CD8-positive, alpha-beta memory T cell (primary cell): ENCODE measurements around the gene RAB11FIP4. TPM values are rescaled to one million over a fixed set of nuclear protein-coding genes. Genes with fewer than 3 reads are reported as not detected.

Experiments used
- CTCF ChIA-PET: fragments of 350-600 bp; sonication (Branson Sonifier 250); formaldehyde crosslinking; loops from one replicate; lab custom pipeline; 2021; ENCODE audit warnings: antibody characterized with exemption; lab: Charles Lee
- POLR2A ChIA-PET: fragments of 350-600 bp; sonication (Branson Sonifier 250); formaldehyde crosslinking; loops from one replicate; lab custom pipeline; 2021; ENCODE audit warnings: antibody characterized with exemption; lab: Charles Lee
- DNase-seq, 5 donors: peaks; one replicate each; pipeline versions ENCODE4 v3.0.0 to v3.0.0-alpha.2; 2020 to 2022; ENCODE audit warnings: mixed read lengths in 1 of 5
- H3K27ac ChIP-seq: one replicate; pipeline ENCODE4 v1.7.0; 2013; ENCODE audit warnings: low read depth, mild to moderate bottlenecking, low read length, moderate library complexity
- H3K27me3 ChIP-seq: 2 replicates; pipeline ENCODE4 v1.7.0; 2013; ENCODE audit warnings: low read length, mild to moderate bottlenecking; ENCODE audit not compliant: insufficient read depth, poor library complexity, severe bottlenecking
- H3K36me3 ChIP-seq: 2 replicates; pipeline ENCODE4 v1.7.0; 2013; ENCODE audit warnings: mild to moderate bottlenecking, low read length, moderate library complexity; ENCODE audit not compliant: insufficient read depth
- H3K4me1 ChIP-seq: 2 replicates; pipeline ENCODE4 v1.7.0; 2013; ENCODE audit warnings: mild to moderate bottlenecking, low read length, moderate library complexity; ENCODE audit not compliant: insufficient read depth
- H3K4me3 ChIP-seq: 2 replicates; pipeline ENCODE4 v1.7.0; 2013; ENCODE audit warnings: mild to moderate bottlenecking, low read length
- H3K9me3 ChIP-seq: 2 replicates; pipeline ENCODE4 v1.7.0; 2013; ENCODE audit warnings: mild to moderate bottlenecking, low read length
- H3K27ac Mint-ChIP-seq, 8 donors: one replicate each; pipeline ENCODE4 v1.8.0; 2020 to 2021; ENCODE audit warnings: mixed read lengths in 8 of 8, mild to moderate bottlenecking in 6 of 8, inconsistent platforms in 3 of 8, moderate library complexity in 3 of 8
- H3K27me3 Mint-ChIP-seq, 2 donors: one replicate each; pipeline ENCODE4 v1.8.0; 2020 to 2021; ENCODE audit warnings: mixed read lengths in 2 of 2, mild to moderate bottlenecking in 1 of 2, moderate library complexity in 1 of 2
- H3K36me3 Mint-ChIP-seq, 3 donors: one replicate each; pipeline ENCODE4 v1.8.0; 2020 to 2021; ENCODE audit warnings: mixed read lengths in 3 of 3, inconsistent platforms in 1 of 3, mild to moderate bottlenecking in 1 of 3
- H3K4me1 Mint-ChIP-seq, 3 donors: one replicate each; pipeline ENCODE4 v1.8.0; 2020 to 2021; ENCODE audit warnings: mixed read lengths in 3 of 3, inconsistent platforms in 1 of 3, mild to moderate bottlenecking in 1 of 3
- H3K4me3 Mint-ChIP-seq, 7 donors: one replicate each; pipeline ENCODE4 v1.8.0; 2020 to 2021; ENCODE audit warnings: mixed read lengths in 7 of 7, mild to moderate bottlenecking in 6 of 7, moderate library complexity in 4 of 7, inconsistent platforms in 2 of 7
- H3K9me3 Mint-ChIP-seq, 5 donors: one replicate each; pipeline ENCODE4 v1.8.0; 2020 to 2022; ENCODE audit warnings: mixed read lengths in 5 of 5, mild to moderate bottlenecking in 3 of 5, moderate library complexity in 2 of 5, inconsistent platforms in 1 of 5
- polyA plus RNA-seq: library from polyadenylated mRNA; unstranded; fragments of 300-500 nt; fragmentation: Illumina TruSeq; gene quantifications from one replicate; pipeline ENCODE4 v1.2.3, GENCODE V29; 2021
- total RNA-seq, 2 experiments: library from RNA; stranded (reverse); gene quantifications; one replicate each; pipeline ENCODE4 v1.2.3, GENCODE V29; 2021

Gene RAB11FIP4
- total and polyA plus RNA-seq, 3 experiments from 2014 or later: 15.1 to 26.8 (median 17.4) TPM

DNA sequence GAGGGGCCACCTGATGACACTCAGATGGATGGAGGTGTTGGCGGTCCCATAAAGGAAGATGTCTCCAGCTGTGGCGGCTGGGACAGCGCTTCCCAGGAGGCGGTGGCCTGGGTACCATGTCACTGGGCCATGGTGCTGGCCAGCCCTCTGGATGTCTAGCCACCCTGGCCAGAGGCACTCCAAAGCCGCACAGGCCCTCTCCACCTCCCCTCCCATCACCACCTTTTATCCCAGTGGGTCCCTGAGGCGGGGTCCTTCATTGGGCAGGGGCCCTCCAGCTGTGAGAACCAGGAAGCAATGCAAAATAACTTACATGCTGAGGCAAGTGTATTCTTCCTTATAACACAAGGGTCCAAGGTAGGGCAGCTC is 23.1 kb downstream of the RAB11FIP4 start:
- Mint-ChIP-seq H3K4me1 (no peaks in the 10 kb centered on the region), H3K27ac (no peak overlapping the region), H3K4me3 (no peak overlapping the region), H3K27me3 (peaks cover 3 to 12% of the 10 kb centered on the region in 2 donors), H3K36me3 (no peaks in the 10 kb centered on the region), H3K9me3 (no peaks in the 10 kb centered on the region)
- no peaks in the 10 kb centered on the region for H3K9me3 ChIP-seq
- H3K27me3 ChIP-seq: no peaks in the 10 kb centered on the region
- ChIA-PET CTCF (interaction anchor here (1.2 kb wide), 1 partner anchor 9 kb away, joined by 3 read pairs; no protein-coding TSS in a partner anchor), POLR2A (no interaction called here)
- H3K4me1 ChIP-seq: no peaks in the 10 kb centered on the region
- no peak overlapping the region for H3K27ac ChIP-seq
- H3K4me3 ChIP-seq: no peak overlapping the region
- H3K36me3 ChIP-seq: no peaks in the 10 kb centered on the region
- DNase-seq: no peak

DNA sequence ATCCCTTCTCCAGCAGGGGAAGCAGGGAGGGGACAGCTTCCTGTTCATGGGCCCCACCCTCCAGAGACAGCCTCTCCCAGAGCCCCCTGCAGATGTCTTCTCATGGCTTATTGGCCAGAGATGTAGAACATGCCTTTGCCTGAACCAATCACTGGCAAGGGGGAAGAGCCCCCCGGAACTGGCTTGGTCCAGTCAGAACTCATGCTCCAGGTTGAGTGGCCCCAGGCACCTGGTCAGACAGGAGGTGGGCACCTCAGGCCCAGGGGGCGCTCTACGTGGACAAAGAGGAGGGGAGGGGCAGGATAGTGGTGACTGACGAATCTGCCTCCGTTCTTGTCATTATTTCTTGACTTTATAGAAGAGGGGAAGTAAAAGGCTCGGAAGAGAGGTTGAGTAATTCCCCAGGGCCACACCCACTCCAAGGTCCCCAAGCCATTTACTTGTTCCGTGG is 23.6 kb downstream of the RAB11FIP4 start:
- Histone ChIP-seq H3K27me3 (no peaks in the 10 kb centered on the region), H3K9me3 (no peaks in the 10 kb centered on the region), H3K36me3 (no peaks in the 10 kb centered on the region), H3K27ac (no peak overlapping the region), H3K4me3 (no peak overlapping the region), H3K4me1 (no peaks in the 10 kb centered on the region)
- Mint-ChIP-seq H3K9me3 (no peaks in the 10 kb centered on the region), H3K4me3 (no peak overlapping the region), H3K36me3 (no peaks in the 10 kb centered on the region), H3K4me1 (no peaks in the 10 kb centered on the region), H3K27ac (no peak overlapping the region), H3K27me3 (peaks cover 2 to 11% of the 10 kb centered on the region in 2 donors)
- CTCF ChIA-PET: no interaction called here
- no peak for DNase-seq
- POLR2A ChIA-PET: no interaction called here

DNA sequence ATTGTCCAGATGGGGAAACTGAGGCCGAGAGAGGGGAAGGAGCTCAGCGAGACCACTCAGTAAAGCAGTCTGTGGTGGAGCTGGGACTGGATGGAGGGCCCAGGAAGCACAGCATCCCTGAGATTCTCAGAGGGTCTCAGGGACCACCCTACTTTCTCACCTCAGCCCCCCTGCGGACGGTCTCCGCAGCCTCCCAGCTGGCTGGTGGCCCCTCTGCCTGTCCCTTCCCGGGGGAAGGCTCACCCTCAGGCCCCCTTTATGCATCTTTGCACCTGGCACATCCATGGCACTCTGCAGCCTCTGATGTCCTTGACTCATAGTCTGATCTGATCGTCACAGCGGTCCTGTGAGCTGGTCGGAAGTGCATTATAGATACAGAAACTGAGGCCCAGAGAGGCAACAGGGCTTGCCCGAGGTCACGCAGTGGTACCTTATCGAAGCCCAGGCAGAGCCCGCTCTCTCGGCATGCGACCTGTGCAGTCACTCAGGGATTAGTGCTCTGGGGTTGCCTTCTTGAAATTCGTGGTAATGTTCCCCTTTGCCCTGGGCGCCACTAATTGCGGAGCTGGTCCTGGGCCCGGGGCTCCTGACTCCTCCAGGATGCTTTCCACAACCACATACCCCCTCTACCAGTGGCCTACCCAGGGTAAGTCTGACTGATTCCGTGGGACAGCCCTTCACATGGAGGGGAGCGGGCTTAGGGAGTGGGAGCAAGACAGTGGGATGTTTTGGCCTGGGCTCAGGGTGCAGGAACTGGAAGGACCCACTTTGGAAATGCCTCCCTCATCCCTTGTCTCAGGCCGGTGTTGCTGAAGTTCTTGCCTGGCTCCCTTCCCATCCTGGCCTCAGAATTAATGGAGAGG is 24.4 kb downstream of the RAB11FIP4 start:
- Mint-ChIP-seq H3K27me3 (peaks cover 0 to 7% of the 10 kb centered on the region in 2 donors), H3K9me3 (no peaks in the 10 kb centered on the region), H3K4me3 (no peak overlapping the region), H3K4me1 (no peaks in the 10 kb centered on the region), H3K27ac (no peak overlapping the region), H3K36me3 (no peaks in the 10 kb centered on the region)
- Histone ChIP-seq H3K27me3 (no peaks in the 10 kb centered on the region), H3K27ac (no peak overlapping the region), H3K9me3 (no peaks in the 10 kb centered on the region), H3K4me1 (no peaks in the 10 kb centered on the region), H3K4me3 (no peak overlapping the region), H3K36me3 (no peaks in the 10 kb centered on the region)
- no peak for DNase-seq
- POLR2A ChIA-PET: no interaction called here
- CTCF ChIA-PET: no interaction called here

DNA sequence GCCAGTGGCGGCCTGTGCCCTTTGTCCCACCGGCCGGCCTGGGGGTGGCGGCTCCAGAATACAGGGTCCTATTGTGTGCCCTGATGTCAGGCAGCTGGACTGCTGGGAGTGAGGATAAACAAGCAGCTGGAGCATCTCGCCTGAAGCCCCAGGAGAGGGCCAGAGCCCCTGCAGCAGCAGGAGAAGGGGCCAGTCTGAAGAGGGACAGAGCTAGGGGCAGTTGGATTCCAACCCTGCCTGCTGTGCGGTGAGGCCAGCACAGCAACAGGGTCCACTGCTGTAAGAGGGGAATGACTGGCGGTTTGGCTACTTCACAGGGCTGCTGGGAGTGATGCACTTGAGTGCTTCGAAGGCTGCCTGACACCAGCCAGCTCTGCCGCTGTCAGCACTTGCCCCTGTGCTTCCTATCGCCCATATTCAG is 25.0 kb downstream of the RAB11FIP4 start:
- CTCF ChIA-PET: no interaction called here

DNA sequence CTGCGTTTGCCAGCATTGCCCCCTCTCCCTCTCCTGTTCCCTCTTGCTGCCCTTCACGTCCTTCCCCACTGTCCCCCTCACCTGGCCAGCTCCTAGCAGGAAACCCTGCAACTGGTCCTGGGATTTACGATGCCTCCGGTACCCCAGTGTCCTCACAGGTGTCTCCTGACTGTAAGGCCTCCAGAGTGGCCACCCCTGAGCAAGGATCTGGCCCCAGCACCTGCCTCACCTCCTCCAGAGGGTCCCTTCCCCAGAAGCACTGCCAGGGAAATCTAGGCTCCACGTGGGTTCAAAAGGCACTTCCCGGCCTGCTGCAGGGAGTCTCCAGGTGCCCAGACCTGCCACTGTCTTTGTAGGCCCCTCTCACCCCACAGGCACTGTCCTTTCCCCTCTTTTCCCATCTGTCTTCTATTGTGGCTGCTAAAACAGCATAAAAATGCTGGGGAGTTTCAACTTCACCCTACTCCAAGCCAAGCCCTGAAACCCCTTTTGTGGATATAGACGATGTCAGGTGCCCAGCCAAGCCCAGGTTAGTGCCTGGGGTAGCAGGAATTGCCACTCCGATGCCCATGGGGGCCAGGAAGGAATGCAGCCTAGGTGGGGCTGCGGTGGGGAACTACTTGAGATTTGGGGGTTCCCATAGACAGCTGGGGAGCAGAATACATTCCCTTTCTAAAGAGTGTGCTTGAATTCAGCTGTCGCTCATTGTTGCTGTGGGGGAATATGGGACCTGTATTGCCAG is 25.7 kb downstream of the RAB11FIP4 start:
- peaks cover 3 to 7% of the 10 kb centered on the region in 2 donors for H3K27me3 Mint-ChIP-seq
- POLR2A ChIA-PET: no interaction called here
- no peak overlapping the region for H3K4me3 Mint-ChIP-seq
- peak overlapping the region in 1 of 8 donors; percentile 75 for H3K27ac Mint-ChIP-seq
- H3K4me3 ChIP-seq: no peak overlapping the region
- H3K9me3 ChIP-seq: no peaks in the 10 kb centered on the region
- H3K4me1 Mint-ChIP-seq: no peaks in the 10 kb centered on the region
- peaks cover 0 to 1% (median 1%) of the 10 kb centered on the region in 5 donors for H3K9me3 Mint-ChIP-seq
- H3K27ac ChIP-seq: no peak overlapping the region
- no peaks in the 10 kb centered on the region for H3K27me3 ChIP-seq
- H3K36me3 Mint-ChIP-seq: peaks cover 0 to 1% (median 0%) of the 10 kb centered on the region in 3 donors
- CTCF ChIA-PET: no interaction called here
- no peaks in the 10 kb centered on the region for H3K4me1 ChIP-seq
- H3K36me3 ChIP-seq: no peaks in the 10 kb centered on the region
- no peak for DNase-seq

More for the DNA sequence above, 25.0 kb downstream of the RAB11FIP4 start:
- H3K4me3 ChIP-seq: no peak overlapping the region
- H3K27ac ChIP-seq: no peak overlapping the region
- no peaks in the 10 kb centered on the region for H3K4me1 ChIP-seq
- no peaks in the 10 kb centered on the region for H3K36me3 ChIP-seq
- Mint-ChIP-seq H3K27me3 (peaks cover 0 to 7% of the 10 kb centered on the region in 2 donors), H3K36me3 (no peaks in the 10 kb centered on the region), H3K4me1 (no peaks in the 10 kb centered on the region), H3K9me3 (no peaks in the 10 kb centered on the region), H3K27ac (no peak overlapping the region), H3K4me3 (no peak overlapping the region)
- H3K27me3 ChIP-seq: no peaks in the 10 kb centered on the region
- H3K9me3 ChIP-seq: no peaks in the 10 kb centered on the region
- DNase-seq: no peak
- POLR2A ChIA-PET: no interaction called here

DNA sequence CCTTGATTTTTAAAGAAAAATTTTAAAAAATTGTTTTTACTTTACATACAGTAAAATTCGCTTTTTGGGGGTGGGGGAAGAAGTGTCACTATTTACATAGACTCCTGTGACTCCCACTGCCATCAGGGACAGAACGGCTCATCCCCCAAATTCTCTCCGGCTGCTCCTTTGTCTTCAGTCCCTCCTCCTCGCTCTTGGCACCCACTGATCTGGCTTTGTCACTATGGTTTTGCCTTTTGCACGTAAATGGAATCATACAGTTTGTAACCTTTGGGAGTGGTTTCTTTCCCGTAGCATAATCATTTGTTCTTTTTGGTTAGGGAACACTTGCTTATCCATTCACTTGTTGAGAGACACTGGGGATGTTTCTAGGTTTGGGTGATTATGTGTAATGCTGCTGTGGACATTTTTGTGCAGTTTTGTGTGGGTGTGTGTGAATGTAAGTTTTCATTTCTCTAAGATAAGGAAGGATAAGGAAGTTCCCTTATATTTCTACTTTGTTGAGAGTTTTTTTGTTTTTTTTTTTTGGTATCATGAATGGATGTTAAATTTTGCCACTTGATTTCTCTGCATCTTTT is 27.4 kb downstream of the RAB11FIP4 start:
- no peaks in the 10 kb centered on the region for H3K36me3 ChIP-seq
- POLR2A ChIA-PET: no interaction called here
- no peak overlapping the region for H3K4me3 ChIP-seq
- H3K27me3 ChIP-seq: no peaks in the 10 kb centered on the region
- no peaks in the 10 kb centered on the region for H3K4me1 Mint-ChIP-seq
- no peaks in the 10 kb centered on the region for H3K9me3 ChIP-seq
- H3K27ac ChIP-seq: no peak overlapping the region
- no peak for DNase-seq
- CTCF ChIA-PET: no interaction called here
- H3K27me3 Mint-ChIP-seq: peaks cover 7 to 9% of the 10 kb centered on the region in 2 donors
- H3K36me3 Mint-ChIP-seq: peaks cover 0 to 12% (median 0%) of the 10 kb centered on the region in 3 donors
- no peaks in the 10 kb centered on the region for H3K4me1 ChIP-seq
- no peak overlapping the region for H3K27ac Mint-ChIP-seq
- H3K4me3 Mint-ChIP-seq: no peak overlapping the region
- peaks cover 6 to 14% (median 9%) of the 10 kb centered on the region in 5 donors for H3K9me3 Mint-ChIP-seq

DNA sequence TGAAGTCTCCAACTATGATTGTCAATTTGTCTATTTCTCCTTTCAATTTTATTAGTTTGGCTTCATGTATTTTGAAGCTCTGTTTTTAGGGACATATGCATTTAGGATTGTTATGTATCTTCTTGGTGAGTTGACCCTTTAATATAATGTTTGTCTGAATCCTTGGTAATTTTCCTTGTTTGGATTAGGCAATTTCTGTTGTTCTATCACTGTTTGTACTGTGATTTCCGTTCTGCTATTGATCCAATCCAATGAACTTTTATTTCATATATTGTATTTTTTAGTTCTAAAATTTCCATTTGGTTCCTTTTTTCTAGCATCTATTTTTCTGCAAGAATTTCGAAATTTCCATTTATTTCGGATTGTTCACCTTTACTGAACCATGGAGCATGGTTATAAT is 31.0 kb downstream of the RAB11FIP4 start:
- Mint-ChIP-seq H3K4me3 (no peak overlapping the region), H3K27me3 (peaks cover 9 to 19% of the 10 kb centered on the region in 2 donors), H3K36me3 (peaks cover 0 to 12% (median 0%) of the 10 kb centered on the region in 3 donors), H3K27ac (no peak overlapping the region), H3K4me1 (no peaks in the 10 kb centered on the region), H3K9me3 (peaks cover 7 to 17% (median 10%) of the 10 kb centered on the region in 5 donors)
- H3K27me3 ChIP-seq: no peaks in the 10 kb centered on the region
- DNase-seq: no peak
- ChIA-PET CTCF (interaction anchor here (1.2 kb wide), 1 partner anchor 33 kb away, joined by 3 read pairs; no protein-coding TSS in a partner anchor), POLR2A (no interaction called here)
- no peaks in the 10 kb centered on the region for H3K36me3 ChIP-seq
- no peaks in the 10 kb centered on the region for H3K4me1 ChIP-seq
- H3K4me3 ChIP-seq: no peak overlapping the region
- H3K9me3 ChIP-seq: no peaks in the 10 kb centered on the region
- no peak overlapping the region for H3K27ac ChIP-seq

DNA sequence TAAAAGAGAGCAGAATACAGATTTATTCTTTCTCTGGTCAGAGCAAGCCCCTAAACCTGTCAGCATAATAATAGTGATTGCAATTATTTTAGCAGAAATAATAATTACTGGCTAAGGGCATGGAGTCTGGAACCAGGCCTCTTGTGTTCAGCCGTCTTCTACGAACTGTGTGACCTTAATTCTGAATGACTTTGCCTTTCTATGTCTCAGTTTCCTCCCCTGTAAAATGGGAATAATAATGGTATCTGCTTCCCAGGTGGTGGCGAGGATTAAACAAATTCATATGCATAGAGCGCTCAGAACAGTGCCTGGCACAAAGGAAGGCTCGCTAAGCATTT is 33.4 kb downstream of the RAB11FIP4 start:
- CTCF ChIA-PET: no interaction called here
- POLR2A ChIA-PET: no interaction called here
- H3K36me3 Mint-ChIP-seq: peaks cover 0 to 15% (median 0%) of the 10 kb centered on the region in 3 donors

More for the DNA sequence above, 33.4 kb downstream of the RAB11FIP4 start:
- peaks cover 10 to 35% of the 10 kb centered on the region in 2 donors for H3K27me3 Mint-ChIP-seq
- DNase-seq: no peak
- H3K27me3 ChIP-seq: no peaks in the 10 kb centered on the region
- H3K4me3 ChIP-seq: no peak overlapping the region
- no peaks in the 10 kb centered on the region for H3K4me1 Mint-ChIP-seq
- no peak overlapping the region for H3K27ac ChIP-seq
- H3K36me3 ChIP-seq: no peaks in the 10 kb centered on the region
- H3K9me3 ChIP-seq: no peaks in the 10 kb centered on the region
- H3K9me3 Mint-ChIP-seq: peaks cover 7 to 17% (median 10%) of the 10 kb centered on the region in 5 donors
- H3K4me3 Mint-ChIP-seq: no peak overlapping the region
- H3K27ac Mint-ChIP-seq: no peak overlapping the region
- H3K4me1 ChIP-seq: no peaks in the 10 kb centered on the region
